ENCODE measurements around the gene PARD3.

GRCh38 chr10:34116220-34116641 is 698.9 kb downstream of the PARD3 start:
- TF ChIP-seq CTCF (IDR thresholded peaks at IDR 0.05; ENCODE audit: extremely low read depth in 1 of 2, insufficient read depth in 1 of 2, low read depth in 1 of 2, low read length in 2 of 2) (no peak), POLR2A (IDR thresholded peaks at IDR 0.05; ENCODE audit: low read depth, low read length) (no peak), EZH2 (IDR thresholded peaks at IDR 0.05; ENCODE audit: borderline replicate concordance, low read depth, low read length, severe bottlenecking) (no peak), POLR2AphosphoS5 (IDR thresholded peaks at IDR 0.05; ENCODE audit: insufficient read depth, low read depth, low read length) (no peak), FOS (IDR thresholded peaks at IDR 0.05; ENCODE audit: borderline replicate concordance, insufficient read depth, low read length) (no peak), MYC (IDR thresholded peaks at IDR 0.05; ENCODE audit: low read depth, low read length) (no peak), JUN (IDR thresholded peaks at IDR 0.05; ENCODE audit: borderline replicate concordance, insufficient read depth, insufficient read length, low read depth) (no peak)
